ENCODE results near the gene PDE8A.

GRCh38 chr15:85041230-85041629 lies 59.6 kb downstream of the PDE8A start:
- TF ChIP-seq, protein P1, sequence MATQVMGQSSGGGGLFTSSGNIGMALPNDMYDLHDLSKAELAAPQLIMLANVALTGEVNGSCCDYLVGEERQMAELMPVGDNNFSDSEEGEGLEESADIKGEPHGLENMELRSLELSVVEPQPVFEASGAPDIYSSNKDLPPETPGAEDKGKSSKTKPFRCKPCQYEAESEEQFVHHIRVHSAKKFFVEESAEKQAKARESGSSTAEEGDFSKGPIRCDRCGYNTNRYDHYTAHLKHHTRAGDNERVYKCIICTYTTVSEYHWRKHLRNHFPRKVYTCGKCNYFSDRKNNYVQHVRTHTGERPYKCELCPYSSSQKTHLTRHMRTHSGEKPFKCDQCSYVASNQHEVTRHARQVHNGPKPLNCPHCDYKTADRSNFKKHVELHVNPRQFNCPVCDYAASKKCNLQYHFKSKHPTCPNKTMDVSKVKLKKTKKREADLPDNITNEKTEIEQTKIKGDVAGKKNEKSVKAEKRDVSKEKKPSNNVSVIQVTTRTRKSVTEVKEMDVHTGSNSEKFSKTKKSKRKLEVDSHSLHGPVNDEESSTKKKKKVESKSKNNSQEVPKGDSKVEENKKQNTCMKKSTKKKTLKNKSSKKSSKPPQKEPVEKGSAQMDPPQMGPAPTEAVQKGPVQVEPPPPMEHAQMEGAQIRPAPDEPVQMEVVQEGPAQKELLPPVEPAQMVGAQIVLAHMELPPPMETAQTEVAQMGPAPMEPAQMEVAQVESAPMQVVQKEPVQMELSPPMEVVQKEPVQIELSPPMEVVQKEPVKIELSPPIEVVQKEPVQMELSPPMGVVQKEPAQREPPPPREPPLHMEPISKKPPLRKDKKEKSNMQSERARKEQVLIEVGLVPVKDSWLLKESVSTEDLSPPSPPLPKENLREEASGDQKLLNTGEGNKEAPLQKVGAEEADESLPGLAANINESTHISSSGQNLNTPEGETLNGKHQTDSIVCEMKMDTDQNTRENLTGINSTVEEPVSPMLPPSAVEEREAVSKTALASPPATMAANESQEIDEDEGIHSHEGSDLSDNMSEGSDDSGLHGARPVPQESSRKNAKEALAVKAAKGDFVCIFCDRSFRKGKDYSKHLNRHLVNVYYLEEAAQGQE (IDR thresholded peaks at IDR 0.05; ENCODE audit: unreplicated experiment), result no peak
- TF ChIP-seq CTCF (conservative IDR thresholded peaks at IDR 0.05; ENCODE audit: low read depth in 2 of 2) (no peak), POLR2AphosphoS5 (IDR thresholded peaks at IDR 0.05; ENCODE audit: low read depth) (no peak), EZH2phosphoT487 (IDR thresholded peaks at IDR 0.05; ENCODE audit: unreplicated experiment) (no peak), ETS1 (IDR thresholded peaks at IDR 0.05) (no peak), EZH2 (IDR thresholded peaks at IDR 0.05; ENCODE audit: low read depth, unreplicated experiment) (no peak), STAT1 (IDR thresholded peaks at IDR 0.05; ENCODE audit: unreplicated experiment) (no peak), JUNB (IDR thresholded peaks at IDR 0.05; ENCODE audit: unreplicated experiment) (no peak), ZNF114 (CRISPR knock-in tag; IDR thresholded peaks at IDR 0.05) (no peak)
- TF ChIP-seq, protein P2, sequence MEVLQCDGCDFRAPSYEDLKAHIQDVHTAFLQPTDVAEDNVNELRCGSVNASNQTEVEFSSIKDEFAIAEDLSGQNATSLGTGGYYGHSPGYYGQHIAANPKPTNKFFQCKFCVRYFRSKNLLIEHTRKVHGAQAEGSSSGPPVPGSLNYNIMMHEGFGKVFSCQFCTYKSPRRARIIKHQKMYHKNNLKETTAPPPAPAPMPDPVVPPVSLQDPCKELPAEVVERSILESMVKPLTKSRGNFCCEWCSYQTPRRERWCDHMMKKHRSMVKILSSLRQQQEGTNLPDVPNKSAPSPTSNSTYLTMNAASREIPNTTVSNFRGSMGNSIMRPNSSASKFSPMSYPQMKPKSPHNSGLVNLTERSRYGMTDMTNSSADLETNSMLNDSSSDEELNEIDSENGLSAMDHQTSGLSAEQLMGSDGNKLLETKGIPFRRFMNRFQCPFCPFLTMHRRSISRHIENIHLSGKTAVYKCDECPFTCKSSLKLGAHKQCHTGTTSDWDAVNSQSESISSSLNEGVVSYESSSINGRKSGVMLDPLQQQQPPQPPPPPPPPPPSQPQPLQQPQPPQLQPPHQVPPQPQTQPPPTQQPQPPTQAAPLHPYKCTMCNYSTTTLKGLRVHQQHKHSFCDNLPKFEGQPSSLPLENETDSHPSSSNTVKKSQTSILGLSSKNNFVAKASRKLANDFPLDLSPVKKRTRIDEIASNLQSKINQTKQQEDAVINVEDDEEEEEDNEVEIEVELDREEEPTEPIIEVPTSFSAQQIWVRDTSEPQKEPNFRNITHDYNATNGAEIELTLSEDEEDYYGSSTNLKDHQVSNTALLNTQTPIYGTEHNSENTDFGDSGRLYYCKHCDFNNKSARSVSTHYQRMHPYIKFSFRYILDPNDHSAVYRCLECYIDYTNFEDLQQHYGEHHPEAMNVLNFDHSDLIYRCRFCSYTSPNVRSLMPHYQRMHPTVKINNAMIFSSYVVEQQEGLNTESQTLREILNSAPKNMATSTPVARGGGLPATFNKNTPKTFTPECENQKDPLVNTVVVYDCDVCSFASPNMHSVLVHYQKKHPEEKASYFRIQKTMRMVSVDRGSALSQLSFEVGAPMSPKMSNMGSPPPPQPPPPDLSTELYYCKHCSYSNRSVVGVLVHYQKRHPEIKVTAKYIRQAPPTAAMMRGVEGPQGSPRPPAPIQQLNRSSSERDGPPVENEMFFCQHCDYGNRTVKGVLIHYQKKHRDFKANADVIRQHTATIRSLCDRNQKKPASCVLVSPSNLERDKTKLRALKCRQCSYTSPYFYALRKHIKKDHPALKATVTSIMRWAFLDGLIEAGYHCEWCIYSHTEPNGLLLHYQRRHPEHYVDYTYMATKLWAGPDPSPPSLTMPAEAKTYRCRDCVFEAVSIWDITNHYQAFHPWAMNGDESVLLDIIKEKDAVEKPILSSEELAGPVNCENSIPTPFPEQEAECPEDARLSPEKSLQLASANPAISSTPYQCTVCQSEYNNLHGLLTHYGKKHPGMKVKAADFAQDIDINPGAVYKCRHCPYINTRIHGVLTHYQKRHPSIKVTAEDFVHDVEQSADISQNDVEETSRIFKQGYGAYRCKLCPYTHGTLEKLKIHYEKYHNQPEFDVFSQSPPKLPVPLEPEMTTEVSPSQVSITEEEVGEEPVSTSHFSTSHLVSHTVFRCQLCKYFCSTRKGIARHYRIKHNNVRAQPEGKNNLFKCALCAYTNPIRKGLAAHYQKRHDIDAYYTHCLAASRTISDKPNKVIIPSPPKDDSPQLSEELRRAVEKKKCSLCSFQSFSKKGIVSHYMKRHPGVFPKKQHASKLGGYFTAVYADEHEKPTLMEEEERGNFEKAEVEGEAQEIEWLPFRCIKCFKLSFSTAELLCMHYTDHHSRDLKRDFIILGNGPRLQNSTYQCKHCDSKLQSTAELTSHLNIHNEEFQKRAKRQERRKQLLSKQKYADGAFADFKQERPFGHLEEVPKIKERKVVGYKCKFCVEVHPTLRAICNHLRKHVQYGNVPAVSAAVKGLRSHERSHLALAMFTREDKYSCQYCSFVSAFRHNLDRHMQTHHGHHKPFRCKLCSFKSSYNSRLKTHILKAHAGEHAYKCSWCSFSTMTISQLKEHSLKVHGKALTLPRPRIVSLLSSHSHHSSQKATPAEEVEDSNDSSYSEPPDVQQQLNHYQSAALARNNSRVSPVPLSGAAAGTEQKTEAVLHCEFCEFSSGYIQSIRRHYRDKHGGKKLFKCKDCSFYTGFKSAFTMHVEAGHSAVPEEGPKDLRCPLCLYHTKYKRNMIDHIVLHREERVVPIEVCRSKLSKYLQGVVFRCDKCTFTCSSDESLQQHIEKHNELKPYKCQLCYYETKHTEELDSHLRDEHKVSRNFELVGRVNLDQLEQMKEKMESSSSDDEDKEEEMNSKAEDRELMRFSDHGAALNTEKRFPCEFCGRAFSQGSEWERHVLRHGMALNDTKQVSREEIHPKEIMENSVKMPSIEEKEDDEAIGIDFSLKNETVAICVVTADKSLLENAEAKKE (CRISPR knock-in tag; IDR thresholded peaks at IDR 0.05), result no peak
